ENCODE data around the gene GLRX2. TPM values are rescaled to one million over a fixed set of nuclear protein-coding genes. Genes with fewer than 3 reads are reported as not detected.
A peak's percentile ranks its signal among the peaks of the same experiment; 100 is the strongest.

Gene GLRX2
- total RNA-seq, 1 experiment from 2014 or later, result 74.2 TPM

DNA sequence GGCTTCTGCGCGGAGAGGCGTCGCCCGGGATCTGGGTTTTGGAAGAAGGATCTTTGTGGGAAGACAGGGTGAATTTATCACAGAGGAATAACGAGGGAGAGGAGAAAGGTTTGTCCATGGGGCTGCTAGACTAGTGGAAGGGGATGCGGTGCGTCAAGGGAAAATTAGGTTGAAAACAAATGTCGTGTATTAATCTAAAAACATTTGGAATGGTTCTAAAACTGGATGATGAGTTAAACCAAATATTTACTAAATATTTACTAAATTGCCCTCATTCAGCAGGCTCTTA is 45.2 kb downstream of the GLRX2 start:
- Mint-ChIP-seq H3K36me3 (ENCODE audit: insufficient read depth, unreplicated experiment) (peaks cover 8% of the 10 kb centered on the region), H3K27ac (ENCODE audit: low read depth, unreplicated experiment) (peak overlapping the region; percentile 97), H3K27me3 (ENCODE audit: insufficient read depth, unreplicated experiment) (no peaks in the 10 kb centered on the region), H3K9me3 (ENCODE audit: unreplicated experiment) (no peaks in the 10 kb centered on the region), H3K4me1 (ENCODE audit: insufficient read depth, unreplicated experiment) (peaks cover 33% of the 10 kb centered on the region), H3K4me3 (ENCODE audit: unreplicated experiment) (peak overlapping the region; percentile 87)
- TF ChIP-seq, protein P1, sequence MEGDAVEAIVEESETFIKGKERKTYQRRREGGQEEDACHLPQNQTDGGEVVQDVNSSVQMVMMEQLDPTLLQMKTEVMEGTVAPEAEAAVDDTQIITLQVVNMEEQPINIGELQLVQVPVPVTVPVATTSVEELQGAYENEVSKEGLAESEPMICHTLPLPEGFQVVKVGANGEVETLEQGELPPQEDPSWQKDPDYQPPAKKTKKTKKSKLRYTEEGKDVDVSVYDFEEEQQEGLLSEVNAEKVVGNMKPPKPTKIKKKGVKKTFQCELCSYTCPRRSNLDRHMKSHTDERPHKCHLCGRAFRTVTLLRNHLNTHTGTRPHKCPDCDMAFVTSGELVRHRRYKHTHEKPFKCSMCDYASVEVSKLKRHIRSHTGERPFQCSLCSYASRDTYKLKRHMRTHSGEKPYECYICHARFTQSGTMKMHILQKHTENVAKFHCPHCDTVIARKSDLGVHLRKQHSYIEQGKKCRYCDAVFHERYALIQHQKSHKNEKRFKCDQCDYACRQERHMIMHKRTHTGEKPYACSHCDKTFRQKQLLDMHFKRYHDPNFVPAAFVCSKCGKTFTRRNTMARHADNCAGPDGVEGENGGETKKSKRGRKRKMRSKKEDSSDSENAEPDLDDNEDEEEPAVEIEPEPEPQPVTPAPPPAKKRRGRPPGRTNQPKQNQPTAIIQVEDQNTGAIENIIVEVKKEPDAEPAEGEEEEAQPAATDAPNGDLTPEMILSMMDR (IDR thresholded peaks at IDR 0.05; ENCODE audit: unreplicated experiment), result no peak
- ChIA-PET CTCF (interaction anchor here (0.8 to 1.2 kb wide), 2 partner anchors 30 to 42 kb away, joined by 3 read pairs; no protein-coding TSS in a partner anchor), POLR2A (interaction anchor here (0.6 to 4.4 kb wide), 11 partner anchors 11 to 493 kb away, joined by 3 to 51 read pairs (median 4); partner anchors contain the start of genes CDC73 and GLRX2)
- intact Hi-C loops (cut with micrococcal nuclease), result no loop called here
- DNase-seq (ENCODE audit: unreplicated experiment), result no peak
- BruUV-seq (replicated peaks), result no TSS peak

- H3K4me3 Mint-ChIP-seq (ENCODE audit: unreplicated experiment), result peak within 1 kb of the TSS; percentile 87
- BruUV-seq (replicated peaks), result no TSS peak
- intact Hi-C loops (cut with micrococcal nuclease), result loop anchor here (1.0 kb wide), 3 partner anchors 46 to 251 kb away; partner anchors contain the start of genes CDC73 and GLRX2
- DNase-seq (ENCODE audit: unreplicated experiment), result peak; percentile 100
- CTCF ChIA-PET, result interaction anchor here (0.6 to 1.9 kb wide), 8 partner anchors 11 to 1870 kb away, joined by 3 to 21 read pairs (median 5); partner anchors contain the start of gene GLRX2
- peaks cover 39% of the 10 kb centered on the region for H3K4me1 Mint-ChIP-seq (ENCODE audit: insufficient read depth, unreplicated experiment)
- H3K9me3 Mint-ChIP-seq (ENCODE audit: unreplicated experiment), result no peaks in the 10 kb centered on the region
- H3K36me3 Mint-ChIP-seq (ENCODE audit: insufficient read depth, unreplicated experiment), result peaks cover 8% of the 10 kb centered on the region
- TF ChIP-seq, protein P1 (IDR thresholded peaks at IDR 0.05; ENCODE audit: unreplicated experiment), result no peak
- H3K27ac Mint-ChIP-seq (ENCODE audit: low read depth, unreplicated experiment), result peak within 1 kb of the TSS; percentile 97
- no peaks in the 10 kb centered on the region for H3K27me3 Mint-ChIP-seq (ENCODE audit: insufficient read depth, unreplicated experiment)
- POLR2A ChIA-PET, result interaction anchor here (0.6 to 4.4 kb wide), 41 partner anchors 8 to 493 kb away, joined by 3 to 81 read pairs (median 5); partner anchors contain the start of genes CDC73, GLRX2 and RGS2
These were observed 45.7 kb downstream of the GLRX2 start, which contains the start of the genes RO60 and UCHL5 for GRCh38 chr1:193059282-193060114. Gene RO60 (plus strand): TSS chr1:193059612. CDS start chr1:193069055, 9,443 bp downstream. Gene UCHL5 (minus strand): TSS chr1:193059360. CDS start chr1:193059260, 100 bp downstream.

GRCh38 chr1:193058529-193059281 is 46.5 kb downstream of the GLRX2 start:
- TSS peak; percentile 45 for BruUV-seq (replicated peaks)
- TF ChIP-seq, protein P1 (IDR thresholded peaks at IDR 0.05; ENCODE audit: unreplicated experiment), result no peak
- intact Hi-C loops (cut with micrococcal nuclease), result loop anchor here (1.0 kb wide), 3 partner anchors 47 to 250 kb away; partner anchors contain the start of genes CDC73 and GLRX2
- Mint-ChIP-seq H3K27ac (ENCODE audit: low read depth, unreplicated experiment) (peak overlapping the region; percentile 97), H3K4me3 (ENCODE audit: unreplicated experiment) (peak overlapping the region; percentile 87), H3K27me3 (ENCODE audit: insufficient read depth, unreplicated experiment) (no peaks in the 10 kb centered on the region), H3K36me3 (ENCODE audit: insufficient read depth, unreplicated experiment) (peaks cover 8% of the 10 kb centered on the region), H3K9me3 (ENCODE audit: unreplicated experiment) (no peaks in the 10 kb centered on the region), H3K4me1 (ENCODE audit: insufficient read depth, unreplicated experiment) (peaks cover 45% of the 10 kb centered on the region)
- POLR2A ChIA-PET, result interaction anchor here (0.7 to 3.9 kb wide), 41 partner anchors 9 to 1473 kb away, joined by 3 to 81 read pairs (median 5); partner anchors contain the start of genes CDC73, GLRX2 and RGS2
- DNase-seq (ENCODE audit: unreplicated experiment), result peak; percentile 63
- CTCF ChIA-PET, result interaction anchor here (0.5 to 1.9 kb wide), 13 partner anchors 11 to 1870 kb away, joined by 3 to 21 read pairs (median 5); partner anchors contain the start of gene GLRX2
